Hepatocyte (in vitro differentiated cells): ENCODE measurements around the gene CDH4.

Experiments used
- CTCF ChIP-seq: fragments of 200-600 bp; sonication (generic); IDR thresholded peaks from 2 replicates; pipeline ENCODE4 v1.5.1; 2016; ENCODE audit warnings: antibody characterized with exemption, mild to moderate bottlenecking; ENCODE audit not compliant: poor library complexity
- EZH2 ChIP-seq: fragments of 200-600 bp; sonication (generic); IDR thresholded peaks from 2 replicates; pipeline ENCODE4 v1.6.1; 2016; ENCODE audit warnings: antibody characterized with exemption, mild to moderate bottlenecking, borderline replicate concordance

GRCh38 chr20:61538183-61538942 lies 286.3 kb downstream of the CDH4 start:
- no peak for TF ChIP-seq CTCF
- no peak for TF ChIP-seq EZH2
